MCF 10A (cell line): ENCODE measurements around the gene TBATA. TPM values are rescaled to one million over a fixed set of nuclear protein-coding genes. Genes with fewer than 3 reads are reported as not detected.

ENCODE experiments used
- BruUV-seq: library from RNA; stranded (reverse); fragments of 400-500 nt; replicated peaks from 2 replicates; lab custom pipeline; 2021; lab: Mats Ljungman, UMichigan
- CTCF ChIA-PET: fragments of 300-600 bp; sonication (Branson Sonifier 250); formaldehyde crosslinking; extraction: SDS; loops from one replicate; lab custom pipeline; 2021; ENCODE audit warnings: antibody characterized with exemption, inconsistent platforms; lab: Yijun Ruan, JAX
- POLR2A ChIA-PET: fragments of 300-600, 350-650 bp; sonication (Branson Sonifier 250); formaldehyde crosslinking; extraction: SDS; loops from one replicate; lab custom pipeline; 2020; ENCODE audit warnings: antibody characterized with exemption, inconsistent platforms; lab: Yijun Ruan, JAX
- DNase-seq: peaks from one replicate; pipeline ENCODE4 v3.0.0-alpha.2; 2018; ENCODE audit not compliant: unreplicated experiment
- H3K27ac Mint-ChIP-seq: one replicate; pipeline ENCODE4 v1.8.0; 2022; ENCODE audit warnings: mild to moderate bottlenecking, low read depth, mixed read lengths; ENCODE audit not compliant: unreplicated experiment
- H3K27me3 Mint-ChIP-seq: one replicate; pipeline ENCODE4 v1.8.0; 2022; ENCODE audit warnings: mixed read lengths; ENCODE audit not compliant: insufficient read depth, unreplicated experiment
- H3K36me3 Mint-ChIP-seq: one replicate; pipeline ENCODE4 v1.8.0; 2022; ENCODE audit warnings: mild to moderate bottlenecking, moderate library complexity, mixed read lengths; ENCODE audit not compliant: insufficient read depth, unreplicated experiment
- H3K4me1 Mint-ChIP-seq: one replicate; pipeline ENCODE4 v1.8.0; 2022; ENCODE audit warnings: mixed read lengths; ENCODE audit not compliant: insufficient read depth, unreplicated experiment
- H3K4me3 Mint-ChIP-seq: one replicate; pipeline ENCODE4 v1.8.0; 2022; ENCODE audit warnings: mild to moderate bottlenecking, moderate library complexity, mixed read lengths; ENCODE audit not compliant: unreplicated experiment
- H3K9me3 Mint-ChIP-seq: one replicate; pipeline ENCODE4 v1.8.0; 2022; ENCODE audit warnings: mixed read lengths; ENCODE audit not compliant: unreplicated experiment
- intact Hi-C: fragments of 100-400 bp; cut with micrococcal nuclease; formaldehyde crosslinking; loops from 2 replicates; pipeline ENCODE4 v1.14.1; 2022
- total RNA-seq: library from RNA; stranded (reverse); gene quantifications from 2 replicates; pipeline ENCODE4 v1.2.3, GENCODE V29; 2022
- TF ChIP-seq, protein P1 (sequence below): fragments of 200-600 bp; IDR thresholded peaks from one replicate; pipeline ENCODE4 v1.8.0; 2022; ENCODE audit warnings: antibody characterized with exemption, mild to moderate bottlenecking; ENCODE audit not compliant: unreplicated experiment

The TBATA gene
- total RNA-seq, 1 experiment from 2014 or later, result not detected

DNA sequence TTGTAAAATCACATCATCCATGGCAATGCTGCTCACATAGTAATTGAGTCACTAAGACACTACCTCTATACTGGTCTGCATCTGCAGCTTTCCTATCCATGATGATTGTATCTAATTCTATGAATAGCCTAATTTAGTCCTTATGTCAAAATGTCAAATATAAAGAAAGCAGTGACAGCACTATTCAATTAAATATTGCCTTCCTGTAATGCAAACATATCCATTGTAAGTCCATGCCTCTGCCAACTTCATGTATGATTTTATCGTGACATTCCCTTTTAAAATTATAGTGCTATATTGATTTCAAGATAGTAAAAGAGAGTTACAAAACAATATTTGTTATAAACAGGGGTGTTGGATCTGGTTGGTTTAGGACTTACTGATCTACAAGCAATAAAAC lies 25.8 kb upstream of the TBATA start:
- Mint-ChIP-seq H3K4me1 (no peaks in the 10 kb centered on the region), H3K36me3 (no peaks in the 10 kb centered on the region), H3K4me3 (no peak overlapping the region), H3K27ac (no peak overlapping the region), H3K9me3 (no peaks in the 10 kb centered on the region), H3K27me3 (no peaks in the 10 kb centered on the region)
- intact Hi-C loops, result no loop called here
- POLR2A ChIA-PET, result interaction anchor here (0.8 kb wide), 1 partner anchor 933 kb away, joined by 3 read pairs; no protein-coding TSS in a partner anchor
- CTCF ChIA-PET, result interaction anchor here (0.8 to 1.0 kb wide), 2 partner anchors 70 to 252 kb away, joined by 3 read pairs; no protein-coding TSS in a partner anchor
- BruUV-seq, result no TSS peak
- no peak for DNase-seq
- TF ChIP-seq, protein P1, sequence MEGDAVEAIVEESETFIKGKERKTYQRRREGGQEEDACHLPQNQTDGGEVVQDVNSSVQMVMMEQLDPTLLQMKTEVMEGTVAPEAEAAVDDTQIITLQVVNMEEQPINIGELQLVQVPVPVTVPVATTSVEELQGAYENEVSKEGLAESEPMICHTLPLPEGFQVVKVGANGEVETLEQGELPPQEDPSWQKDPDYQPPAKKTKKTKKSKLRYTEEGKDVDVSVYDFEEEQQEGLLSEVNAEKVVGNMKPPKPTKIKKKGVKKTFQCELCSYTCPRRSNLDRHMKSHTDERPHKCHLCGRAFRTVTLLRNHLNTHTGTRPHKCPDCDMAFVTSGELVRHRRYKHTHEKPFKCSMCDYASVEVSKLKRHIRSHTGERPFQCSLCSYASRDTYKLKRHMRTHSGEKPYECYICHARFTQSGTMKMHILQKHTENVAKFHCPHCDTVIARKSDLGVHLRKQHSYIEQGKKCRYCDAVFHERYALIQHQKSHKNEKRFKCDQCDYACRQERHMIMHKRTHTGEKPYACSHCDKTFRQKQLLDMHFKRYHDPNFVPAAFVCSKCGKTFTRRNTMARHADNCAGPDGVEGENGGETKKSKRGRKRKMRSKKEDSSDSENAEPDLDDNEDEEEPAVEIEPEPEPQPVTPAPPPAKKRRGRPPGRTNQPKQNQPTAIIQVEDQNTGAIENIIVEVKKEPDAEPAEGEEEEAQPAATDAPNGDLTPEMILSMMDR, result no peak

- intact Hi-C loops, result no loop called here
- no peaks in the 10 kb centered on the region for H3K9me3 Mint-ChIP-seq
- H3K27ac Mint-ChIP-seq, result no peak overlapping the region
- no TSS peak for BruUV-seq
- no peak for DNase-seq
- CTCF ChIA-PET, result interaction anchor here (0.6 to 1.0 kb wide), 4 partner anchors 10 to 210 kb away, joined by 3 to 5 read pairs (median 4); no protein-coding TSS in a partner anchor
- no peaks in the 10 kb centered on the region for H3K27me3 Mint-ChIP-seq
- no peak overlapping the region for H3K4me3 Mint-ChIP-seq
- peaks cover 4% of the 10 kb centered on the region for H3K4me1 Mint-ChIP-seq
- H3K36me3 Mint-ChIP-seq, result no peaks in the 10 kb centered on the region
- TF ChIP-seq, protein P1, result no peak
- POLR2A ChIA-PET, result no interaction called here
These were observed 24.5 kb upstream of the TBATA start for GRCh38 chr10:70809726-70810125.

- H3K27me3 Mint-ChIP-seq, result no peaks in the 10 kb centered on the region
These were observed 23.9 kb upstream of the TBATA start for GRCh38 chr10:70809011-70809611.

DNA sequence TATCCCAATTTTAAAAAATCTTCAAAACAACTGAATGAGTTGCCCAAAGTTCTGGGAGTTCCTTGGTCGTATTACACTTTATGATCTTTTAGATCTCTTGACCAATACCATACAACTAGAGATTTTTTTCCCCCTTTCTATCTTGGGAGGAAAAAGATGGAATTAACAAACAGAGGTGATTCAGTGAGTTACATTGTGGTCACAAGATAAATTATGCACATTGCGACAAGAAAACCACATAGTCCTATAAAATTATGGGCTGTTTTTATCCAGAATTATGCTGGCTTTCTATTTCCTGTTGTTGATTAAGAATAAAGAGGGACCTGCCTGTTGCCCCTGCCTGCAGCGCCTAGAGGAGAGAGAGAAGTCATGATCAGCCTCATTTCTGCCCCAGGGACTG lies 22.4 kb upstream of the TBATA start:
- Mint-ChIP-seq H3K9me3 (no peaks in the 10 kb centered on the region), H3K36me3 (no peaks in the 10 kb centered on the region), H3K27me3 (no peaks in the 10 kb centered on the region), H3K27ac (no peak overlapping the region), H3K4me1 (peaks cover 14% of the 10 kb centered on the region), H3K4me3 (no peak overlapping the region)
- TF ChIP-seq, protein P1, result no peak
- POLR2A ChIA-PET, result interaction anchor here (0.8 kb wide), 1 partner anchor 67 kb away, joined by 3 read pairs; no protein-coding TSS in a partner anchor
- intact Hi-C loops, result no loop called here
- BruUV-seq, result no TSS peak
- CTCF ChIA-PET, result interaction anchor here (1.1 kb wide), 1 partner anchor 47 kb away, joined by 4 read pairs; no protein-coding TSS in a partner anchor
- no peak for DNase-seq

More at GRCh38 chr10:70809011-70809611, 23.9 kb upstream of the TBATA start:
- TF ChIP-seq, protein P1, result no peak
- H3K27ac Mint-ChIP-seq, result no peak overlapping the region
- H3K9me3 Mint-ChIP-seq, result no peaks in the 10 kb centered on the region
- ChIA-PET CTCF (interaction anchor here (0.6 kb wide), 1 partner anchor 209 kb away, joined by 5 read pairs; no protein-coding TSS in a partner anchor), POLR2A (no interaction called here)
- no peak for DNase-seq
- intact Hi-C loops, result no loop called here
- H3K36me3 Mint-ChIP-seq, result no peaks in the 10 kb centered on the region
- H3K4me1 Mint-ChIP-seq, result peaks cover 10% of the 10 kb centered on the region
- no TSS peak for BruUV-seq
- H3K4me3 Mint-ChIP-seq, result no peak overlapping the region
